ENCODE results near the gene DPYD.

Gene DPYD

GRCh38 chr1:97920832-97921571 is at the start of gene DPYD:
TSS of gene DPYD (minus strand) at chr1:97921034. CDS start at chr1:97920922, 112 bp downstream.
- DNase-seq (ENCODE audit: low spot score in 2 of 2) (peak; percentile 62 to 75), ATAC-seq (ENCODE audit: low read depth) (peak; percentile 86)
- Mint-ChIP-seq H3K27ac (peak within 1 kb of the TSS; percentile 90), H3K27me3 (peaks cover 7% of the 10 kb centered on the region), H3K4me3 (peak within 1 kb of the TSS; percentile 95), H3K36me3 (no peaks in the 10 kb centered on the region), H3K9me3 (no peaks in the 10 kb centered on the region), H3K4me1 (peaks cover 11% of the 10 kb centered on the region)

GRCh38 chr1:97960470-97960869 is 39.6 kb upstream of the DPYD start:
- no peak for DNase-seq (ENCODE audit: low spot score in 2 of 2)
- H3K36me3 Mint-ChIP-seq = no peaks in the 10 kb centered on the region
- H3K4me1 Mint-ChIP-seq = no peaks in the 10 kb centered on the region
- H3K27me3 Mint-ChIP-seq = no peaks in the 10 kb centered on the region
- no peak overlapping the region for H3K4me3 Mint-ChIP-seq
- no peak overlapping the region for H3K27ac Mint-ChIP-seq
- ATAC-seq (ENCODE audit: low read depth) = no peak
- H3K9me3 Mint-ChIP-seq = peaks cover 2% of the 10 kb centered on the region

- ATAC-seq (ENCODE audit: low read depth) (no peak), DNase-seq (ENCODE audit: low spot score in 2 of 2) (no peak)
- Mint-ChIP-seq H3K27ac (no peak overlapping the region), H3K9me3 (no peaks in the 10 kb centered on the region), H3K4me1 (no peaks in the 10 kb centered on the region), H3K36me3 (no peaks in the 10 kb centered on the region), H3K27me3 (no peaks in the 10 kb centered on the region), H3K4me3 (no peak overlapping the region)
These were observed 26.9 kb upstream of the DPYD start for GRCh38 chr1:97947695-97948094.

GRCh38 chr1:97943354-97943753 is 22.5 kb upstream of the DPYD start:
- no peak overlapping the region for H3K4me3 Mint-ChIP-seq

GRCh38 chr1:97942161-97943123 is 21.6 kb upstream of the DPYD start:
- DNase-seq (ENCODE audit: low spot score in 2 of 2) = no peak
- Mint-ChIP-seq H3K36me3 (no peaks in the 10 kb centered on the region), H3K27me3 (no peaks in the 10 kb centered on the region), H3K4me1 (no peaks in the 10 kb centered on the region), H3K9me3 (peaks cover 2% of the 10 kb centered on the region), H3K4me3 (no peak overlapping the region), H3K27ac (no peak overlapping the region)
- ATAC-seq (ENCODE audit: low read depth) = no peak

More at GRCh38 chr1:97943354-97943753, 22.5 kb upstream of the DPYD start:
- H3K36me3 Mint-ChIP-seq = no peaks in the 10 kb centered on the region
- no peaks in the 10 kb centered on the region for H3K4me1 Mint-ChIP-seq
- H3K27me3 Mint-ChIP-seq = no peaks in the 10 kb centered on the region
- H3K27ac Mint-ChIP-seq = no peak overlapping the region
- peaks cover 2% of the 10 kb centered on the region for H3K9me3 Mint-ChIP-seq
- DNase-seq (ENCODE audit: low spot score in 2 of 2) = no peak
- no peak for ATAC-seq (ENCODE audit: low read depth)

GRCh38 chr1:97938285-97938642 is 17.4 kb upstream of the DPYD start:
- H3K4me3 Mint-ChIP-seq = no peak overlapping the region
- DNase-seq (ENCODE audit: low spot score in 2 of 2) = no peak
- no peaks in the 10 kb centered on the region for H3K4me1 Mint-ChIP-seq
- H3K27me3 Mint-ChIP-seq = no peaks in the 10 kb centered on the region
- H3K36me3 Mint-ChIP-seq = no peaks in the 10 kb centered on the region
- ATAC-seq (ENCODE audit: low read depth) = no peak
- H3K9me3 Mint-ChIP-seq = peaks cover 2% of the 10 kb centered on the region
- no peak overlapping the region for H3K27ac Mint-ChIP-seq

GRCh38 chr1:97936976-97937375 is 16.1 kb upstream of the DPYD start:
- Mint-ChIP-seq H3K27me3 (no peaks in the 10 kb centered on the region), H3K9me3 (peaks cover 2% of the 10 kb centered on the region), H3K36me3 (no peaks in the 10 kb centered on the region), H3K4me3 (no peak overlapping the region), H3K4me1 (no peaks in the 10 kb centered on the region), H3K27ac (no peak overlapping the region)
- DNase-seq (ENCODE audit: low spot score in 2 of 2) (no peak), ATAC-seq (ENCODE audit: low read depth) (no peak)

GRCh38 chr1:97934491-97934890 is 13.7 kb upstream of the DPYD start:
- no peaks in the 10 kb centered on the region for H3K9me3 Mint-ChIP-seq
- H3K4me1 Mint-ChIP-seq = no peaks in the 10 kb centered on the region
- H3K36me3 Mint-ChIP-seq = no peaks in the 10 kb centered on the region
- DNase-seq (ENCODE audit: low spot score in 2 of 2) (no peak), ATAC-seq (ENCODE audit: low read depth) (no peak)
- H3K27ac Mint-ChIP-seq = no peak overlapping the region
- no peaks in the 10 kb centered on the region for H3K27me3 Mint-ChIP-seq
- no peak overlapping the region for H3K4me3 Mint-ChIP-seq

- ATAC-seq (ENCODE audit: low read depth) = no peak
- Mint-ChIP-seq H3K36me3 (no peaks in the 10 kb centered on the region), H3K4me1 (no peaks in the 10 kb centered on the region), H3K9me3 (no peaks in the 10 kb centered on the region), H3K27me3 (no peaks in the 10 kb centered on the region), H3K4me3 (no peak overlapping the region), H3K27ac (no peak overlapping the region)
- no peak for DNase-seq (ENCODE audit: low spot score in 2 of 2)
These were observed 9.3 kb upstream of the DPYD start for GRCh38 chr1:97929874-97930851.

- Mint-ChIP-seq H3K27me3 (peaks cover 5% of the 10 kb centered on the region), H3K36me3 (no peaks in the 10 kb centered on the region), H3K9me3 (no peaks in the 10 kb centered on the region), H3K27ac (no peak overlapping the region), H3K4me3 (no peak overlapping the region), H3K4me1 (peaks cover 5% of the 10 kb centered on the region)
- no peak for DNase-seq (ENCODE audit: low spot score in 2 of 2)
- no peak for ATAC-seq (ENCODE audit: low read depth)
These were observed 5.3 kb upstream of the DPYD start for GRCh38 chr1:97926017-97926708.

GRCh38 chr1:97925151-97925550 is 4.3 kb upstream of the DPYD start:
- H3K36me3 Mint-ChIP-seq = no peaks in the 10 kb centered on the region
- no peak for DNase-seq (ENCODE audit: low spot score in 2 of 2)
- peaks cover 7% of the 10 kb centered on the region for H3K27me3 Mint-ChIP-seq
- ATAC-seq (ENCODE audit: low read depth) = no peak
- no peak overlapping the region for H3K4me3 Mint-ChIP-seq
- peaks cover 11% of the 10 kb centered on the region for H3K4me1 Mint-ChIP-seq
- no peak overlapping the region for H3K27ac Mint-ChIP-seq
- H3K9me3 Mint-ChIP-seq = no peaks in the 10 kb centered on the region

GRCh38 chr1:97923811-97924210 is 3.0 kb upstream of the DPYD start:
- H3K27me3 Mint-ChIP-seq = peaks cover 7% of the 10 kb centered on the region
- no peaks in the 10 kb centered on the region for H3K9me3 Mint-ChIP-seq
- H3K27ac Mint-ChIP-seq = no peak overlapping the region
- no peak overlapping the region for H3K4me3 Mint-ChIP-seq
- ATAC-seq (ENCODE audit: low read depth) (no peak), DNase-seq (ENCODE audit: low spot score in 2 of 2) (no peak)
- H3K36me3 Mint-ChIP-seq = no peaks in the 10 kb centered on the region
- peaks cover 11% of the 10 kb centered on the region for H3K4me1 Mint-ChIP-seq

GRCh38 chr1:97920276-97920831 is 480 bp downstream of the DPYD start:
- H3K4me3 Mint-ChIP-seq = peak overlapping the region; percentile 95
- peaks cover 7% of the 10 kb centered on the region for H3K27me3 Mint-ChIP-seq
- peaks cover 11% of the 10 kb centered on the region for H3K4me1 Mint-ChIP-seq
- H3K27ac Mint-ChIP-seq = peak overlapping the region; percentile 90
- no peaks in the 10 kb centered on the region for H3K9me3 Mint-ChIP-seq
- H3K36me3 Mint-ChIP-seq = no peaks in the 10 kb centered on the region
- DNase-seq (ENCODE audit: low spot score in 2 of 2) = no peak
- ATAC-seq (ENCODE audit: low read depth) = peak; percentile 18
